Activated CD8-positive, alpha-beta T cell treated with anti-CD3 and anti-CD28 coated beads for 36 hours (primary cell): ENCODE results near the gene HCK. TPM values are rescaled to one million over a fixed set of nuclear protein-coding genes. Genes with fewer than 3 reads are reported as not detected.

Source experiments
- ATAC-seq: fragments of 200-7000 bp; cut with Tn5 transposase; one replicate; pipeline ENCODE4 v1.10.0; 2021; ENCODE audit warnings: mild to moderate bottlenecking, moderate library complexity
- CTCF ChIA-PET: fragments of 350-600 bp; sonication (Branson Sonifier 250); formaldehyde crosslinking; loops from one replicate; lab custom pipeline; 2021; ENCODE audit warnings: antibody characterized with exemption; lab: Charles Lee
- POLR2A ChIA-PET: fragments of 350-600 bp; sonication (Branson Sonifier 250); formaldehyde crosslinking; loops from one replicate; lab custom pipeline; 2021; ENCODE audit warnings: antibody characterized with exemption; lab: Charles Lee
- DNase-seq: peaks from one replicate; pipeline ENCODE4 v3.0.0-alpha.2; 2020
- H3K27ac Mint-ChIP-seq: one replicate; pipeline ENCODE4 v1.8.0; 2021; ENCODE audit warnings: mild to moderate bottlenecking, mixed read lengths
- H3K27me3 Mint-ChIP-seq: one replicate; pipeline ENCODE4 v1.8.0; 2021; ENCODE audit warnings: mixed read lengths
- H3K36me3 Mint-ChIP-seq: one replicate; pipeline ENCODE4 v1.8.0; 2021; ENCODE audit warnings: low read depth, mixed read lengths
- H3K4me1 Mint-ChIP-seq: one replicate; pipeline ENCODE4 v1.8.0; 2021; ENCODE audit warnings: low read depth, mixed read lengths
- H3K4me3 Mint-ChIP-seq: one replicate; pipeline ENCODE4 v1.8.0; 2021; ENCODE audit warnings: mild to moderate bottlenecking, moderate library complexity, mixed read lengths
- H3K9me3 Mint-ChIP-seq: one replicate; pipeline ENCODE4 v1.8.0; 2021; ENCODE audit warnings: mixed read lengths
- intact Hi-C: fragments of 100-400 bp; cut with micrococcal nuclease; formaldehyde crosslinking; loops from one replicate; pipeline ENCODE4 v1.10.0; 2022
- total RNA-seq, 2 experiments: library from RNA; stranded (reverse); gene quantifications; one replicate each; pipeline ENCODE4 v1.2.3, GENCODE V29; 2021
- TF ChIP-seq, protein P1 (sequence below): fragments of 200-600 bp; IDR thresholded peaks from one replicate; pipeline ENCODE4 v1.8.0; 2022; ENCODE audit warnings: antibody characterized with exemption, mild to moderate bottlenecking

The HCK gene
- total RNA-seq: not detected

DNA sequence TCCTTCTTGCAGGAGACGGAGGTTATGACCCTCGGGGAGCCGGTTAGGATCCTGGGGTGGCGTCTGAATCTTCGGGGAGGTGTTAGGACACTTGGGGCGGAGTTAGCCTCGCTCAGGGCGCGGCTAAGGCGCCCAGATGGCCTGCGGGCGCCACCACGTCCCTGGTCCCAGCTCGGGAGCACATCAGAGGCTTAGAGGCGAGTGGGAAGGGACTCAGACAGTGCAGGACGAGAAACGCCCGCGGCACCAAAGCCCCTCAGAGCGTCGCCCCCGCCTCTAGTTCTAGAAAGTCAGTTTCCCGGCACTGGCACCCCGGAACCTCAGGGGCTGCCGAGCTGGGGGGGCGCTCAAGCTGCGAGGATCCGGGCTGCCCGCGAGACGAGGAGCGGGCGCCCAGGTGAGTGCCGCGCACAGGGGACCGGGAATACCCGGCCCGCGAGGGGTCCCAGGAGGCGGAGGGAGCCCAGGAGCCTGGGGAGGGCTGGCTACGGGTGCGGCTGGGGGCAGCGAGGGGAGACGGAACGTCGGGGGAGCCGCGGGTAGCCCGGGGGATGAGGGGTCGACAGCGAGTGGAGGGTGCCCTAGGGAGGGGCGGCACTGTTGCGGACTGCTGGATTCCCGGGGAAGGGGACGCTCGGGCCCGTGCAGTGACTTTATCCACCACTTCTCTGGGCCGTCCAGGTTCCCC, at the start of gene HCK:
HCK (plus strand) TSS at position 153 of the 688 bp plus-strand sequence.
- DNase-seq (peak; percentile 12), ATAC-seq (no peak)
- TF ChIP-seq, protein P1, sequence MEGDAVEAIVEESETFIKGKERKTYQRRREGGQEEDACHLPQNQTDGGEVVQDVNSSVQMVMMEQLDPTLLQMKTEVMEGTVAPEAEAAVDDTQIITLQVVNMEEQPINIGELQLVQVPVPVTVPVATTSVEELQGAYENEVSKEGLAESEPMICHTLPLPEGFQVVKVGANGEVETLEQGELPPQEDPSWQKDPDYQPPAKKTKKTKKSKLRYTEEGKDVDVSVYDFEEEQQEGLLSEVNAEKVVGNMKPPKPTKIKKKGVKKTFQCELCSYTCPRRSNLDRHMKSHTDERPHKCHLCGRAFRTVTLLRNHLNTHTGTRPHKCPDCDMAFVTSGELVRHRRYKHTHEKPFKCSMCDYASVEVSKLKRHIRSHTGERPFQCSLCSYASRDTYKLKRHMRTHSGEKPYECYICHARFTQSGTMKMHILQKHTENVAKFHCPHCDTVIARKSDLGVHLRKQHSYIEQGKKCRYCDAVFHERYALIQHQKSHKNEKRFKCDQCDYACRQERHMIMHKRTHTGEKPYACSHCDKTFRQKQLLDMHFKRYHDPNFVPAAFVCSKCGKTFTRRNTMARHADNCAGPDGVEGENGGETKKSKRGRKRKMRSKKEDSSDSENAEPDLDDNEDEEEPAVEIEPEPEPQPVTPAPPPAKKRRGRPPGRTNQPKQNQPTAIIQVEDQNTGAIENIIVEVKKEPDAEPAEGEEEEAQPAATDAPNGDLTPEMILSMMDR: no peak
- ChIA-PET CTCF (interaction anchor here (2.3 kb wide), 1 partner anchor 20 kb away, joined by 7 read pairs; no protein-coding TSS in a partner anchor), POLR2A (no interaction called here)
- peaks cover 15% of the 10 kb centered on the region for H3K4me1 Mint-ChIP-seq
- no peak within 1 kb of the TSS for H3K27ac Mint-ChIP-seq
- no peaks in the 10 kb centered on the region for H3K9me3 Mint-ChIP-seq
- intact Hi-C loops: no loop called here
- H3K4me3 Mint-ChIP-seq: peak within 1 kb of the TSS; percentile 35
- H3K27me3 Mint-ChIP-seq: peaks cover 45% of the 10 kb centered on the region
- H3K36me3 Mint-ChIP-seq: no peaks in the 10 kb centered on the region

DNA sequence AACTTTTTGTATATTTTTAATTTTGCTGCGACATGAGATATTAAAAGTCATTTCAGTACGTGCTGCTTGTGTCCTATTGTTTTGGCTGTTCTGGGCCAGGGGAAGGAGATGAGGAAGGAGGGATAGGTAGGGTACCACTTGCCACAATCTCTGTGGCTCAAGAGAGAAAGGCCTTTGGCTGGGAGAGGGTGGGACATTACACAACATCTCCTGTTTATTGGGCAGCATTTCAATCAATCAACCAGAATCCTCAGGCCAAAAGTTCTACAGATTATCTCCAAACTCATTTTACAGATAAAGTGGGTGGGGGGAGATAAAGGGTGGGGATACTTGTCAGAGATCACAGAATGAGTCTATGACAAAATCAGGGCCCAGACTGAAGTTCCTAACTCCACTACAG, 48.7 kb upstream of the HCK start:
- ChIA-PET CTCF (no interaction called here), POLR2A (no interaction called here)
- Mint-ChIP-seq H3K27ac (no peak overlapping the region), H3K27me3 (peaks cover 1% of the 10 kb centered on the region), H3K4me3 (no peak overlapping the region), H3K36me3 (no peaks in the 10 kb centered on the region), H3K4me1 (no peaks in the 10 kb centered on the region), H3K9me3 (no peaks in the 10 kb centered on the region)
- intact Hi-C loops: no loop called here
- no peak for ATAC-seq
- TF ChIP-seq, protein P1: no peak
- no peak for DNase-seq

DNA sequence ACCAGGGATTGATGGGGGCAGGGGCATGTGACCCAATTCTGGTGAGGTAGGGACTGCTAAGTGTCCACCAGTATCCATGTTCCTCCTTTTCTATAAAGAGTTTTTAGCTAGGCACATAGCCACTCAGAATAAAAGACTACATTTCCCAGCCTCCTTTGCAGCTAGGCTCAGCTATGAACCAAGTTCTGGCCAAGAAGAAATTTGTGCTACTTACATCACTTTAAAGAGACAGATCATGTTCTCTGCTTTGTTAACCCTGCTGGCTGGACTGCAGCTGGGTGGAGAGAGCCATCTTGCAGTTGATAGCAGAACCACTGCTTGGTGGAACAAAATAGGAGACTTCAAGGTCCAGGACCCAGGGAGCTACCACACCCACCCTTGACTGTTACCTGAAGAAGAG, 47.1 kb upstream of the HCK start:
- ChIA-PET POLR2A (interaction anchor here (1.2 kb wide), 1 partner anchor 15 kb away, joined by 3 read pairs; no protein-coding TSS in a partner anchor), CTCF (interaction anchor here (1.0 kb wide), 1 partner anchor 27 kb away, joined by 3 read pairs; no protein-coding TSS in a partner anchor)
- TF ChIP-seq, protein P1: no peak
- H3K9me3 Mint-ChIP-seq: no peaks in the 10 kb centered on the region
- no peak overlapping the region for H3K27ac Mint-ChIP-seq
- peaks cover 1% of the 10 kb centered on the region for H3K27me3 Mint-ChIP-seq
- ATAC-seq (no peak), DNase-seq (no peak)
- intact Hi-C loops: no loop called here
- no peaks in the 10 kb centered on the region for H3K4me1 Mint-ChIP-seq
- H3K4me3 Mint-ChIP-seq: no peak overlapping the region
- no peaks in the 10 kb centered on the region for H3K36me3 Mint-ChIP-seq

DNA sequence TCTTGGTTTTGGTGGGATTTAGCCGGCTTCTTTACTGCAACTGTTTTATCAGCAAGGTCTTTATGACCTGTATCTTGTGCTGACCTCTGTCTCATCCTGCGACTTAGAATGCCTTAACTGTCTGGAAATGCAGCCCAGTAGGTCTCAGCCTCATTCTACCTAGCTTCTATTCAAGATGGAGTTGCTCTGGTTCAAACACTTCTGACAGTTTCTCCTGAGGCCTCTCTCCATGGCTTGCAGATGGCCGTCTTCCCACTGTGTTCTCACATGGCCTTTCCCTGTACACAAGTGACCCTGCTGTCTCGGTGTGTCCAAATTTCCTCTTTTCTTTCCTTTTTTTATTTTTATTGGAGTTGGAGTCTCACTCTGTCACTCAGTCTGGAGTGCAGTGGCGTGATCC, 46.0 kb upstream of the HCK start:
- DNase-seq: no peak
- TF ChIP-seq, protein P1: no peak
- H3K27ac Mint-ChIP-seq: no peak overlapping the region

More for the DNA sequence above, 46.0 kb upstream of the HCK start:
- Mint-ChIP-seq H3K4me3 (no peak overlapping the region), H3K36me3 (no peaks in the 10 kb centered on the region), H3K9me3 (no peaks in the 10 kb centered on the region), H3K4me1 (no peaks in the 10 kb centered on the region), H3K27me3 (peaks cover 1% of the 10 kb centered on the region)
- intact Hi-C loops: no loop called here
- POLR2A ChIA-PET: no interaction called here
- CTCF ChIA-PET: no interaction called here
- ATAC-seq: no peak
